Activated T-cell treated with anti-CD3 and anti-CD28 coated beads, Interleukin-2, amount 50 U/mL, for 1 hour (primary cell): ENCODE results near the gene PHACTR3.

ENCODE experiments used
- DNase-seq: peaks from one replicate; pipeline ENCODE4 v3.0.0-alpha.2; 2020

Gene PHACTR3

GRCh38 chr20:59821788-59822187, 217.4 kb downstream of the PHACTR3 start:
- no peak for DNase-seq

- no peak for DNase-seq
Observed at GRCh38 chr20:59822291-59823029, 218.1 kb downstream of the PHACTR3 start.

GRCh38 chr20:59823030-59823423, 218.7 kb downstream of the PHACTR3 start:
- DNase-seq = no peak

GRCh38 chr20:59823491-59824259, 219.3 kb downstream of the PHACTR3 start:
- no peak for DNase-seq

- DNase-seq = no peak
Observed at GRCh38 chr20:59824711-59825562, 220.6 kb downstream of the PHACTR3 start.

- DNase-seq = no peak
Observed at GRCh38 chr20:59825563-59825920, 221.2 kb downstream of the PHACTR3 start.

- DNase-seq = no peak
Observed at GRCh38 chr20:59825944-59826759, 221.8 kb downstream of the PHACTR3 start.

- no peak for DNase-seq
Observed at GRCh38 chr20:59827138-59828056, 223.1 kb downstream of the PHACTR3 start.

- no peak for DNase-seq
Observed at GRCh38 chr20:59828125-59829053, 224.0 kb downstream of the PHACTR3 start.

- DNase-seq = no peak
Observed at GRCh38 chr20:59829054-59829785, 224.9 kb downstream of the PHACTR3 start.

GRCh38 chr20:59829786-59830664, 225.7 kb downstream of the PHACTR3 start:
- DNase-seq = no peak

- DNase-seq = no peak
Observed at GRCh38 chr20:59830665-59831023, 226.3 kb downstream of the PHACTR3 start.

GRCh38 chr20:59831024-59831915, 226.9 kb downstream of the PHACTR3 start:
- DNase-seq = no peak

- no peak for DNase-seq
Observed at GRCh38 chr20:59831916-59832270, 227.6 kb downstream of the PHACTR3 start.

- DNase-seq = no peak
Observed at GRCh38 chr20:59832406-59833363, 228.3 kb downstream of the PHACTR3 start.

GRCh38 chr20:59835057-59835447, 230.7 kb downstream of the PHACTR3 start:
- no peak for DNase-seq
